COR-L47 (cell line): Measurements from ENCODE around the gene LSS.
"Not testable (repeated sequence)": the region's sequence is repeated elsewhere in the genome, so short reads cannot be mapped to it uniquely, and the experiment has no call there.

Experiments
- DNase-seq: peaks from one replicate; lab custom pipeline; 2025; lab: John Stamatoyannopoulos, UW

LSS gene

GRCh38 chr21:46185716-46186115, 42.9 kb downstream of the LSS start:
- DNase-seq, result no peak

GRCh38 chr21:46184625-46185555, 43.7 kb downstream of the LSS start:
- DNase-seq, result peak; percentile 51

- no peak for DNase-seq
Measured at GRCh38 chr21:46183910-46184624, 44.5 kb downstream of the LSS start, which contains the start of gene SPATC1L. TSS of gene SPATC1L (minus strand) at chr21:46184459. CDS start at chr21:46182816, 1,643 bp downstream.

GRCh38 chr21:46183337-46183909, 45.2 kb downstream of the LSS start:
- not testable (repeated sequence) for DNase-seq

GRCh38 chr21:46182548-46183336, 45.8 kb downstream of the LSS start:
- no peak for DNase-seq

- DNase-seq, result no peak
Measured at GRCh38 chr21:46181953-46182547, 46.5 kb downstream of the LSS start.

GRCh38 chr21:46181436-46181835, 47.1 kb downstream of the LSS start:
- DNase-seq, result no peak

GRCh38 chr21:46180778-46181391, 47.7 kb downstream of the LSS start:
- DNase-seq, result no peak

GRCh38 chr21:46180079-46180722, 48.4 kb downstream of the LSS start:
- no peak for DNase-seq

- DNase-seq, result no peak
Measured at GRCh38 chr21:46179708-46180078, 48.9 kb downstream of the LSS start.

- DNase-seq, result no peak
Measured at GRCh38 chr21:46178961-46179360, 49.6 kb downstream of the LSS start.

- DNase-seq, result not testable (repeated sequence)
Measured at GRCh38 chr21:46176443-46177129, 52.0 kb downstream of the LSS start.

GRCh38 chr21:46173573-46173972, 55.0 kb downstream of the LSS start:
- no peak for DNase-seq

GRCh38 chr21:46172863-46173528, 55.6 kb downstream of the LSS start:
- no peak for DNase-seq

GRCh38 chr21:46171996-46172862, 56.3 kb downstream of the LSS start:
- no peak for DNase-seq

- DNase-seq, result no peak
Measured at GRCh38 chr21:46171585-46171984, 57.0 kb downstream of the LSS start.

- DNase-seq, result not testable (repeated sequence)
Measured at GRCh38 chr21:46170436-46171193, 58.0 kb downstream of the LSS start.
